ENCODE data around the gene GALNT16.

- no peak for TF ChIP-seq POLR2AphosphoS5 (IDR thresholded peaks at IDR 0.05; ENCODE audit: borderline replicate concordance, low read depth, low read length)
- no peak for TF ChIP-seq EZH2 (IDR thresholded peaks at IDR 0.05)
Observed at GRCh38 chr14:69262516-69262915, 2.6 kb downstream of the GALNT16 start.

Measured in SK-N-MC (cell line).